ENCODE results near the gene ABCD1.

ABCD1 gene

GRCh38 chrX:153775293-153776119 lies 50.9 kb downstream of the ABCD1 start:
- no peak for FAIRE-seq

DNA sequence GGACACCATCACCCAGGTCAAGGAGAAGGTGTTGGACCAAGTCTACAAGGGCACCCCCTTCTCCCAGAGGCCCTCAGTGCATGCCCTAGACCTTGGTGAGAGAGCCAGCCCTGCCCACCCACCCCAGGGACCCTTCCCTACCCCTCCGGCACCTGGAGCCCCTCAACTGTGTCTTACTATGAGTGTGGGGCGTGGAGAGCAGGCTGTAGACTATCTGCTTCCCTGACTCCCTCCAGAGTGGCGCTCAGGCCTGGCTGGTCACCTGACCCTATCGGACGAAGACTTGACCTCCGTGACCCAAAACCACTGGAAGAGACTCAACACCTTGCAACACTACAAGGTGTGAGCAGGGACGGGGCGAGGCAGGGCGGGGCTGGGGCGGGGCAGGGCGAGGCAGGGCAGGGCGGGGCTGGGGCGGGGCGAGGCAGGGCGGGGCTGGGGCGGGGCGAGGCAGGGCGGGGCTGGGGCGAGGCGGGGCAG lies 51.5 kb downstream of the ABCD1 start:
- FAIRE-seq: no peak

- no peak for FAIRE-seq
Observed at GRCh38 chrX:153776611-153777045, 52.0 kb downstream of the ABCD1 start.

GRCh38 chrX:153777261-153778090 lies 52.8 kb downstream of the ABCD1 start:
- FAIRE-seq: no peak

- no peak for FAIRE-seq
Observed at GRCh38 chrX:153778181-153778580, 53.5 kb downstream of the ABCD1 start.

- FAIRE-seq: no peak
Observed at GRCh38 chrX:153778684-153779101, 54.0 kb downstream of the ABCD1 start.

GRCh38 chrX:153779891-153780677 lies 55.4 kb downstream of the ABCD1 start:
- FAIRE-seq: no peak

GRCh38 chrX:153780678-153781427 lies 56.2 kb downstream of the ABCD1 start, which contains the start of gene SRPK3:
Gene SRPK3, plus strand, starts transcription at chrX:153781041. Its CDS starts 46 bp downstream, at chrX:153781087.
- no peak for FAIRE-seq

- FAIRE-seq: no peak
Observed at GRCh38 chrX:153781428-153782047, 56.9 kb downstream of the ABCD1 start.

- no peak for FAIRE-seq
Observed at GRCh38 chrX:153782313-153782712, 57.7 kb downstream of the ABCD1 start.

DNA sequence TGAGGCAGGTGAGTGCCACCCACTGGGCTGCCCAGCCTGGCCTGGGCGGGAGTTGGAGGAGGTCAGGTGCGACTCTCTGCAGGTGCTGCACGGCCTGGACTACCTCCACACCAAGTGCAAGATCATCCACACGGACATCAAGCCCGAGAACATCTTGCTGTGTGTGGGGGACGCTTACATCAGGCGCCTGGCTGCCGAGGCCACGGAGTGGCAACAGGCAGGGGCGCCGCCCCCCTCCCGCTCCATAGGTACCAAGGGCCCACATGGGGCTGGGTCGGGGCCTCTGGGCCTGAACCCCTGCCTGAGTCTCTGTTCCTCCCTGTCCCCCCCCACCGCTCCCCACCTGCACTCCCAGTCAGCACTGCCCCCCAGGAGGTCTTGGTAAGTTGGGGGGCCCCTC lies 58.2 kb downstream of the ABCD1 start:
- FAIRE-seq: no peak

DNA sequence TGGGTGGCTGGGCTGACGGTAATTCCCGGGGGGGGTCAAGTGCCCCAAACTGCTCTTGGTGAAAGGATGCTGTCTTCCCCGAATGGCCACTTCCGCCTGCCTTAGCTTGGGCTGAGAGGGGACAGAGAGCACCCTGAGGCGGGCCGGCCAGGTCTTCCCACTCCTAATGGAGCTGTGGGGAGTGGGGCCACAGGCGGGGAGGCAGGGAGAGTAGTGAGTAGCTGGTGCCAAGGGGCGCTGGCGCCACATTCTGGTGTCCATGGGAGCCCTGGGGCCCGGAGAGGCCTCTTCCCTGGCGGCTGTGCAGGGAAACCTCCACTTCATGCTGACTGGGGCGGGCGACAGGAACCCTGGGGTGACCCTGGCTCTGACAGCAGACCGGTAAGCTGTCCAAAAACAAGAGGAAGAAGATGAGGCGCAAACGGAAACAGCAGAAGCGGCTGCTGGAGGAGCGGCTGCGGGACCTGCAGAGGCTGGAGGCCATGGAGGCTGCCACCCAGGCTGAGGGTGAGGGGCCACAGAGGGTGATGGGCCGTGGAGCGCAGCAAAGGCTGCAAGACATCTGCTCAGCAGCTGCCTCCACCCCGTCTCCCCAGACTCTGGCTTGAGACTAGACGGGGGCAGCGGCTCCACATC lies 58.8 kb downstream of the ABCD1 start:
- FAIRE-seq: no peak

DNA sequence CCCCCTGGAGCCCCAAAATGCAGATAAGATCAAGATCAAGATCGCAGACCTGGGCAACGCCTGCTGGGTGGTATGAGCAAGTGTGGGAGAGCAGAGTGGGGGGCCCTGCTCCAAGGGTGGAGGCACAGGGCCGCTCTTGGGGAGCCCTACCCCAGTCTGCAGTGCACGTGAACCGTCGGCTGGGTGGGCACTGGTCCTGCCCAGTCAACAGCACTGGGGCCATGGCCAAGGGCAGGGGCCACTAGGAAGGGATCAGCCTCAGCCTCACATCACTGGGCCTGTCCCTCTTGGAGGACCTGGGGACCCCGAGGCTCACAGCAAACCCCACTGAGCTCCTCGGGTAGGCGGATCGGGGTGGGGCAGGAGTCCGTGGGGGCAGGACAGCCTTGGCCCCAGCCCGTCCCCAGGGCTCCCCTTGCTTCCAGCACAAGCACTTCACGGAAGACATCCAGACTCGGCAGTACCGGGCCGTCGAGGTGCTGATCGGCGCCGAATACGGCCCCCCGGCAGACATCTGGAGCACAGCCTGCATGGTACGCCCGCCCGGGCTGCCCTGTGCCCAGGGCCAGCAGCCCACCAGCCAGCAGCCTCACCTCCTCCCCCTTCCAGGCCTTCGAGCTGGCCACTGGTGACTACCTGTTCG lies 59.8 kb downstream of the ABCD1 start:
- no peak for FAIRE-seq

DNA sequence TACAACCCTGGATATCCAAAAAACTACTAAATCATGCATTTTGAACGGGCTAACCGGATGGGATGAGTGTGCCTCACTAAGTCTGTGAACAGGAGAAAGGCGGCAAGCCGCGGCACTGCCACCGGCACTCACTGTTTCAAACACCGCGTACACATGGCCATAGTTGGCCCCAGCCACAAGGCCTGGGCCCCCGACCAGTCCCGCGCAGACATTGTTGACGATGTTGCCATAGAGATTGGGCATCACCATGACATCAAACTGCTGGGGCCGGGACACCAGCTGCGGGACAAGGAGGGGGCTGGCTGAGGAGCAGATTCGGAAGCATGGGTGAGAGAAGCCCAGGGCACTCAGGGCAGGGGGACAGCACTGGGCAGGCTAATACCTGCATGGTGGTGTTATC lies 62.0 kb downstream of the ABCD1 start:
- no peak for FAIRE-seq

- FAIRE-seq: no peak
Observed at GRCh38 chrX:153789654-153790053, 65.0 kb downstream of the ABCD1 start.

GRCh38 chrX:153791104-153791852 lies 66.6 kb downstream of the ABCD1 start:
- FAIRE-seq: no peak

DNA sequence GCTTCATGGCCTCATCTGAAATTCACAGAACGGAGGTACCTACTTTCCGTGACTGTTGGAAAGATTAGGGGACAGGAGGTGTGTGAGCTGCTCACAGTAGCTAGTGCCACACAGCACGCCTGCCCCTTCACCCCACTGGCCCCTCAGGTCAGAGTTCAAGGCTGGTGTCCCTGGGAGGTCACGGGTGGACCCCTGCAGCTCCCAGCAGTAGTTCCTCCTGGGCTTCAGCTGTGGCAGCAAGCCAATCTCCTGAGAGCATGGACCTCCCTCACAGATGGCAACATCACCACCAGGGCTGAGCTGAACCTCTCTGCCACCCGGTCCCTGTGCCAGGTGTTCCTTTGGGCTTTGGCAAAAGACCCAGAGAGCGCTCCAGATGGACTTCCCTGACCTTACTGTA lies 67.7 kb downstream of the ABCD1 start:
- FAIRE-seq: no peak

GRCh38 chrX:153793291-153793690 lies 68.6 kb downstream of the ABCD1 start:
- FAIRE-seq: no peak
